ENCODE results near the gene TNS2.

The TNS2 gene

DNA sequence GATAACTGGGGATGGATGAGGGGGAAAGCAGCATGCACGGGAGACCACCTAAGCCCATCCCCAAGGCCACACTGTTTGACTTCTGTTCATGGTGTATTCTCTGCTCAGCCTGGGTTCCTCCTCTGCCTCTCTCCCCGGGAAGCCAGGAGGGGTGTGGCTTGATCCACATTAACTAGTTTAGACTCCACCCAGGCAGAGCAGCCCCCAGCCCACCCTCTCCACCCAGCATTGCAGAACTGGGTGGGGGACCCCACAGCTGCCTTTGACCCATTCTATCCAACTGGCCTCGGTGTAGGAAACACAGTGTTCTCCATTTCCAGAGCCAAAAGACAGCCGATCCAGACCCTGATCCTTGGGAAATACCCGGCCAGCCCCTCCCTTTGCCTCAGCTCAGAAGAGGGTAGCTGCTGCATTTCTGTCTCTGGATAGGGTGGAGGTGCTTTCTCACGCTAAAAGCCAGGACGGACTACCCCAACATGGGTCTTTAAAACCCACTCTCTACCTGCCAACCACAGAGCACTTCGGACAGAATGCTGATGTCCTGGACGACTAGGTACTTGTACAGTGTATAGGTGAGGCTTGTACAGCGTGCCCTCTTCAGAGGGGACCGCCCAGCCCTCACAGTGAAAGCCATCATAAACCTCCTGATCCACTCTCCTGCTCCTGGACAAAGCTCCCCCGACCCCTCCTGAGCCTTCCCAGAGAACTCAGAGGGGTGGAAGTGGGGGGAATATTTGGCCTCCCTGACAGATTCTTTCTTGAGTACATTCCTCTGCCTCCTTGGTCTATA, 20.0 kb downstream of the TNS2 start:
- H3K27me3 Mint-ChIP-seq = no peaks in the 10 kb centered on the region
- H3K4me1 Mint-ChIP-seq = peaks cover 28% of the 10 kb centered on the region
- no peak overlapping the region for H3K4me3 Mint-ChIP-seq
- H3K9me3 Mint-ChIP-seq = no peaks in the 10 kb centered on the region
- H3K27ac Mint-ChIP-seq = no peak overlapping the region
- H3K36me3 Mint-ChIP-seq = peaks cover 8% of the 10 kb centered on the region

DNA sequence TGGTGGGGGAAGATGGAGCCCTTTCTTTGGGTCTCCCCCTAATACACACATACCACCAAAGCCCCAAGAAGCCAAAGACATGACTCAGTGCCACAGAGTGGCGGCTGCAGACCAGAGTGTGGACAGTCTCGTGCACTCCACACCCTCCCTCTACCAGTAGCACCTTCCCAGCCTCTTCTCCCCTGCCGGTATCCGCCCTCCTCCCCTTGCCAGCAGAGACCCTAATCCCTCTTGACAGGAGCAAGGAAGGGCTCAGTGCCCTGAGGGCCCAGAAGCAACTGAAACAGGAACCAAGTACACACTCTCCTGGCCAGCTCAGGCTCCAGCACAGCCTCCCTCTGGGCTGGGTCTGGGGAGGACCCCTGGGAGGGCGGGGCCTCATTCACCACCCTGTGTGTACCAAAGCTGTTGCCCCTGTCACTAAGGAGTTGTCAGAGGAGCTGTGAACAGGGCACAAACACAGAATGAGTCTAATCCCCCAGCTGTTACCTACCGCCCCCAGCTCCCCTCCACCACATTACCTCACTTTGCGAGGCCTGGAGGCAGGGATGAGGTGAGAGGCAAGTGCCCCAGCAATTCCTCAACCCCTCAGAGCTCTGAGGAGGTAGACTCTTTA, 21.1 kb downstream of the TNS2 start:
- Mint-ChIP-seq H3K27me3 (no peaks in the 10 kb centered on the region), H3K4me3 (no peak overlapping the region), H3K36me3 (peaks cover 6% of the 10 kb centered on the region), H3K9me3 (no peaks in the 10 kb centered on the region), H3K27ac (no peak overlapping the region), H3K4me1 (peaks cover 38% of the 10 kb centered on the region)

DNA sequence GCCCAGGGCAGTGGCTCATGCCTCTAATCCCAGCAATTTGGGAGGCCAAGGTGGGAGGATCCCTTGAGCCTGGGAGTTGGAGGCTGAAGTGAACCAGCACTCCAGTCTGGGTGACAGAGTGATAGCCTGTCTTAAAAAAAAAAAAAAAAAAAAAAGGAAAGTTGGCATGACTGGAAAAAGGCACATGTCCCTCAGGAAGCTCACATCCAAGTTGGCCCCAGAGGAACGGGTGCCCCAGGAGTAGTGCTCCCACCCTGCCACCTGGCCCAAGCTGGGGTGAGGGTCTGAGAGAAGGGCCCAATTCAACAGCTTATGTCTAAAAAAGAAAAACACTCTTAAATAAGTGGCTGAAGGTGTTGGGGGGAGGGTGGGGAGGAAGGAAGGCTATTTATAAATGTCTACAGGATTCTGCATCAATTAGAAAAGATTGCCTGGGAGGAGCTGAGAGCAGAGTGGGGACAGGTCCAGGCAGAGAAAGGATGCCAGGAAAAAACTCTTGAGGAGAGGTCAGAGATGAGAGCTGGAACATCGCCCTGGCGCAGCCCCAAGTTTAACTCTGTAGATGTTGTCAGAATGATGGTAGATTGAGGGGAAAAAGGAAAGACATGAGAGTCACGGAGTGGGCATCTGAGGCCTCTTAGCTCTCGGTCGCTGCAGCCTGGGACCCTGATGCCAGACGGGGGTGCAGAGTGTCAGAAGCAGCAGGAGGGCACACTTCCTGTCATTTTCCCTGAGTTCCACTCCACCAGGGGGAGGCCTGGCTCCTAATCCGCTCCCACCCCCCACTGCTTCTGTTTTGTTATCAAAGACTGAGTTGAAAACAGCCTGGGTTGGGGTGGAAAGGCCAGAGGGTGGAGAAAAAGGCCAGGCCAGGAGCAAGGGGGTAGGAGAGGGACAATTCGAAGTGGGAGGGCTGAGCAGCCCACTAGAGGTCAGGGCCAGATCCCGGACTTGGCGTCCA, 22.0 kb downstream of the TNS2 start:
- H3K36me3 Mint-ChIP-seq = peaks cover 7% of the 10 kb centered on the region
- H3K4me3 Mint-ChIP-seq = no peak overlapping the region
- H3K4me1 Mint-ChIP-seq = peaks cover 41% of the 10 kb centered on the region
- H3K9me3 Mint-ChIP-seq = no peaks in the 10 kb centered on the region
- H3K27ac Mint-ChIP-seq = no peak overlapping the region
- no peaks in the 10 kb centered on the region for H3K27me3 Mint-ChIP-seq

DNA sequence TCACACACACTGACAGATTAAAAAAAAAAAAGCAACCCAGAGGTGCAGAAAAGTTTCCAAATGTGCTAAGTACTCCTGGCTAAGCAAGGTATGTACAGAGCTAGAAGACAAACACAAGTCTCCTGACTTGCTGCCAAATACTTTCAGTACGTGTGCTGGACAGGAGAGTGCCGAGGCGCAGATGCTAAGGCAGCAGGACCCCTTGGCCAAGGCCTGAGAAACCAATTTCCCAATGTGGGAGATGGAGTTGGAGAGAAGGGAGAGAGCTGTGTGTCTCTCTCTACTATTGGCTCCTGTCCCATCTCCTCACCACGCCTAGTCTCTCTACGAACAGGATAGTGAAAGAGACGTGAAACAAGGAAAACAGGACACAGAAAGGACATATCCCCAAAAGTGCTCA, 24.0 kb downstream of the TNS2 start:
- Mint-ChIP-seq H3K27ac (no peak overlapping the region), H3K4me1 (peaks cover 57% of the 10 kb centered on the region), H3K36me3 (peaks cover 8% of the 10 kb centered on the region), H3K27me3 (no peaks in the 10 kb centered on the region), H3K4me3 (no peak overlapping the region), H3K9me3 (no peaks in the 10 kb centered on the region)

DNA sequence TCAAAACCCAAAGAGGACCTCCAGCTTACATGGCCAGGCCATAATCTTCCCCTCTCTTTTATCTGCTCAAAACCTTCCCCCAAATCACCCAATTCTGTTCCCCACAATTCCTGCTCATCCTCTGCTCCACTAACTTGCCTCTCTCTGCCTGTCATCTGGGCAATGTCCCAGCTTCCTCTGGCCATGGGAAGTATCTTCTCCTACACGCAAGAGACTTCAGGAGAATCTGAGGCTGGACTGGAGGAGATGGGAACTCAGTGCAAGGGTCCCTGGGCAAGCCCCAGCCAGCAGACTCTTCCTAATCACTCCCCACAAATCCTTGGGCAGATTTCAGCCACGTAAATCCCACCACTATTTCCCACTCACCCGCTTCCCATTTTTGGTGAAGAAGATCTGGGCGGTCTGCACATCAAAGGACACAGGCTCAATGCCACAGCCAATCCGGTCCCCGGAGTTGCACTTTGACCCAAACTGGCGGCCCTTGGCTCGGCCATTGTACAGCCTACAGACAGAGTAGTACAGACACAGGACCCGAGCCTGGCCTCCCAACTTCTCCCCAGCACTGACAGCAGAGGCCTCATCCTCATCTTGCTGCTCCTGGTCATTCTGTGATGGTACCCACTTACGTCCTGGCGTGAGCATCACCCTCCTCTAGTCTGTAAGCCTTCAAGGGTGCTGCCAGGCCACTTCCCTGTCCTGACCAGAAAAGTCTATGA, 24.6 kb downstream of the TNS2 start:
- no peak overlapping the region for H3K4me3 Mint-ChIP-seq
- H3K36me3 Mint-ChIP-seq = peaks cover 8% of the 10 kb centered on the region
- no peaks in the 10 kb centered on the region for H3K27me3 Mint-ChIP-seq
- H3K9me3 Mint-ChIP-seq = no peaks in the 10 kb centered on the region
- no peak overlapping the region for H3K27ac Mint-ChIP-seq
- H3K4me1 Mint-ChIP-seq = peaks cover 57% of the 10 kb centered on the region

DNA sequence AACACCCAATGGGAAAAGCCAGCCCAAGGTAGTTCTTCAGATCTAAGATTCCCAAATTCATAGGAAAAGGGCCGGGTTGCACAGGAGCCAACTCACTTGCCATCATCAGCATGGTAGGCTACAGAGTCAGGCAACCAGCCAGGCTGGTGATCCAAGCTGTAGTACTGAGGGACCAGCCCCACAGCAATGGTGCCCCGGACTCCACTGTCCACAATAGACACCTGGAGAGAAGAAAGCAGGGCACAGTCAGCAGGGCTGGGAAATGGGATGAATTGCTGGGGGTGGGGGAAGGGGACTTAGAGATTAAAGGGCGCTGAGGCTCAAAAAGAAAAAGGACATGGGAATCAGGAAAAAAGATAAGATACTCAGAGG, 25.1 kb downstream of the TNS2 start:
- peaks cover 8% of the 10 kb centered on the region for H3K36me3 Mint-ChIP-seq

DNA sequence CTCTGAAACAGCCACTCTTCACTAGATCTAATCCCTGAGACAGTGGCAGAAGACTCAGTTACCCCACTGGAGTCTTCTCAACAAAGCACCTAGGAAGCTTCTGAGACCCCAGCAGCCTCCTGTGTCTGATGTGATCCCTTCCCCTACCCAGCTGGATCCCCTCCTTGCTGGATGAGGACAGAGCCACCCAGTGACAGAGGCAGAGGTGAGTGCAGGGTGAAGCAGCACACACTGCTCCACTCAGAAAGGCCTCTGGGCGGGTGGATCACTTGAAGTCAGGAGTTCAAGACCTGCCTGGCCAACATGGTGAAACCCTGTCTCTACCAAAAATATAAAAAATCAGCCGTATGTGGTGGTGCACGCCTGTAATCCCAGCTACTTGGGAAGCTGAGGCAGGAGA, 26.6 kb downstream of the TNS2 start:
- Mint-ChIP-seq H3K4me1 (peaks cover 66% of the 10 kb centered on the region), H3K4me3 (peak overlapping the region; percentile 7), H3K9me3 (no peaks in the 10 kb centered on the region), H3K27ac (no peak overlapping the region), H3K27me3 (no peaks in the 10 kb centered on the region), H3K36me3 (peaks cover 4% of the 10 kb centered on the region)

More for the DNA sequence above, 25.1 kb downstream of the TNS2 start:
- Mint-ChIP-seq H3K4me1 (peaks cover 61% of the 10 kb centered on the region), H3K4me3 (no peak overlapping the region), H3K27me3 (no peaks in the 10 kb centered on the region), H3K9me3 (no peaks in the 10 kb centered on the region), H3K27ac (no peak overlapping the region)

DNA sequence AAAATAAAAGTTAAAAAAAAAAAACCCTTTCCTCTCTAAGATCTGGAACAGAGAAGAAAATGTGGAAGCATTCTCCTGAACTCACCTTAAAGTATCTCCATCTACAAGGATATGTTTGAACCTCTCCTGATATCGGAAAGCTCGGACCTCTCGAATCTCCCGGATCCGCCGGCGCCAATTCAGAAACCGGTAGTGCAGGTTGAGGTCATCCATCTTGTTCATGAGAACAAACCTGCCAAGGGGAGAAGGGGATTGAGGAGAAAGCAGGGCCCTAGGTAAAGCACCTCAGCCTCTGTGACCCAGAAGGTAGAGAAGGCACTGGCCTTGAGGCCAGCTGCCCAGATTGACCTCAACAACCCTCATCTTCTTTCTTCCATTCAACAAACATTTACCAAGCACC, 27.2 kb downstream of the TNS2 start:
- Mint-ChIP-seq H3K27me3 (no peaks in the 10 kb centered on the region), H3K36me3 (peaks cover 4% of the 10 kb centered on the region), H3K4me1 (peaks cover 62% of the 10 kb centered on the region), H3K27ac (no peak overlapping the region), H3K9me3 (no peaks in the 10 kb centered on the region), H3K4me3 (peak overlapping the region; percentile 96)

DNA sequence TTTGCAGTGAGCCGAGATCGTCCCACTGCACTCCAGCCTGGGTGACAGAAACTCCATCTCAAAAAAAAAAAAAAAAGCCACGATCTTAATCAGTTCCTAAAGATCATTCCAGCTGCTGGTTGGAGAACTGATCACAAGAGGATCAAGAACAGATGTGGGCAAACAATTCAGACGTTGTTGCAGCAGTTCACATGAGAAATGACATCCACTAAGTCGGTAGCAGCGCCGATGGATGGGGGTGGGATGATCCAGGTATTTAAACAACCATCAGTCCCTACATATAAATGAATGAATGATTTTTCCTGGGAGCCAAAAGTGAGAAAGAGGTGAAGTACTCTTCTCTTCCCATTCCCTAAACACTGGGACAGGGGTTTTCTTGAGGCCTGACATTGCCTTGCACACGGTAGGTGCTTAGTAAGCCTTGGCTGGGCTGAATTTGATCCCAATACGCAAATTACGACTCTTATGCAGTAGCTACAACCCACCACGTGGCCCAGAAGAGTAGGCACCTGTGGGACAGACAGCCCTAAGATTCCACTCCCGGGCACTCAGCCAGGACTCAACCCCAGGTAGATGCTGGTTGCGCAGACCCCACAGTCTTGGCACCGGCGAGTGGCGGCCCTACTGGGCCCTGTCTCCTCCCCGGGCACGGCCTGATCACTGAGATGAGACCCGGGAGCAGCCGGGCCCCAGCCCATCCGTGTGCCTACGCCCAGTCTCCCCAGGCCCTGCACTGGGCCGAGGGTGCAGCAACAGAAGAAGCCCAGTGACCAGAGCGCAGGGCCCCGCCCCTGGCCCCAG, 28.8 kb downstream of the TNS2 start:
- peak overlapping the region; percentile 98 for H3K27ac Mint-ChIP-seq
- no peaks in the 10 kb centered on the region for H3K27me3 Mint-ChIP-seq
- peaks cover 59% of the 10 kb centered on the region for H3K4me1 Mint-ChIP-seq
- peaks cover 4% of the 10 kb centered on the region for H3K36me3 Mint-ChIP-seq
- H3K4me3 Mint-ChIP-seq = peak overlapping the region; percentile 96
- H3K9me3 Mint-ChIP-seq = no peaks in the 10 kb centered on the region

DNA sequence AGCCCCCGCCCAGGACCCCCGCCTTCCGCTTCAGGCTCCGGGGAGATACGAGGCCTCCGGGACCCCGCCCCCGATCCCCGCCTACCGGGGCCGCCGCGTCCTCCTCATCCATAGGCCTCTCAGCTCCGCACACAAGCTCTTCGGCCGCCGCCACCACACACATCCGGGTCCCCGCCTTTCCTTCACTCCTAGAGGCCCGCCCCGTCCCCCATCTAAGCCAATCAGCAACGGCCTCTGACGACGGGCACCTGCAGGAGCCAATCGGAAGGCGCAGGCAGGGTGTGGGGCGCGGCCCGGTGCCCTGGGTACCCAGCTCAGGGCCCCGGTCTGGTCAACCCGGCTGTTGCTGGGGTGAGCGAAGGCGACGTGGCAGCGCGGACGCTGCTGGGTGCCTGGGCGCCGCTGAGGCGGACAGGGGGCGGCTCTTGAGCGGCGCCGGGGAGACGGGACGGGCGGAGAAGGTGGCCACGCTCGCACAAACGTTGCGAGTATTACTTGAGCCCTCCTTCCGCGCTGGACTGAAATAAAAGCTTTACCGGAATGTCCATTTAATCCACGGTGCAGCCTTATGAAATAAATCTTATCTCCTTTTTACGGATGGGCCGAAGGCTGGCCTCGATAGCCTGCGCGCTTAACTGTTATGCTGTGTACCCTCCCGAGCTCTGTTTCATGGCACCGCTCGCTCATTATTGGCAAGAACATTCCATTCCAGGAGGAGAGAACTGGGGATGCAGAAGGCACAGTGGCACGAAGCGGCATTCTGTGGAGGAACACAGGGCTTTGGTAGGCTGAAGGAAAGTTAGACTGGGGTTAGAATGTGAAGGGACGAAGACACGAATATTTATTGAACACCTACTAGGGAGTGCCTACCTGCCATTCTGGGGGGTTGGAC, 29.6 kb downstream of the TNS2 start, which contains the start of gene SPRYD3:
TSS of gene SPRYD3 (minus strand) at position 165 of the 892 bp plus-strand sequence. CDS start at position 108, 57 bp downstream.
- no peaks in the 10 kb centered on the region for H3K9me3 Mint-ChIP-seq
- no peaks in the 10 kb centered on the region for H3K27me3 Mint-ChIP-seq
- H3K4me1 Mint-ChIP-seq = peaks cover 52% of the 10 kb centered on the region
- H3K36me3 Mint-ChIP-seq = peaks cover 4% of the 10 kb centered on the region
- H3K27ac Mint-ChIP-seq = peak within 1 kb of the TSS; percentile 98
- H3K4me3 Mint-ChIP-seq = peak within 1 kb of the TSS; percentile 96

DNA sequence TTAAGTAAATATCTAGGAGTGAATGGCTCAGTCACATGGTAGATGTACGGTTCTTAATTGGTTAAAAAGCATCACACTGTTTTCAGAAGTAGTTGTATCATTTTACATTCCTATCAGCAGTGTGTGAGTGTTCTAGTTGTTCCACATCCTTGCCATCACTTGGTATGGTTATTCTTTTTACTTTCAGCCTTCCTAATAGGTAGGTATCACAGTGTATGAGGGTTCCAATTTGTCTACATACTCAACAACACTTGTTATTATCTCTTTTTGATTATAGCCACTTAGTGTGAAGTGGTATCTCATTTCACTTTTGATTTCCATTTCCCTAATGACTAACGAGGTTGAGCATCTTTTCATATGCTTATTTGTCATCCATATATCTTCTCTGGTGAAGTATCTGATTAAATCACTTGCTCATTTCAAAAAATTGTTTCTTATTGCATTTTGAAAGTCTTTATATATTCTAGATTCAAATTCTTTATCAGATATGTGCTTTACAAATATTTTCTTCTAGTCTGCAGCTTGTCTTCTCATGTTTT, 32.8 kb downstream of the TNS2 start:
- H3K27me3 Mint-ChIP-seq = no peaks in the 10 kb centered on the region
- H3K4me3 Mint-ChIP-seq = no peak overlapping the region
- H3K27ac Mint-ChIP-seq = no peak overlapping the region
- H3K4me1 Mint-ChIP-seq = peaks cover 21% of the 10 kb centered on the region
- H3K36me3 Mint-ChIP-seq = no peaks in the 10 kb centered on the region
- no peaks in the 10 kb centered on the region for H3K9me3 Mint-ChIP-seq

DNA sequence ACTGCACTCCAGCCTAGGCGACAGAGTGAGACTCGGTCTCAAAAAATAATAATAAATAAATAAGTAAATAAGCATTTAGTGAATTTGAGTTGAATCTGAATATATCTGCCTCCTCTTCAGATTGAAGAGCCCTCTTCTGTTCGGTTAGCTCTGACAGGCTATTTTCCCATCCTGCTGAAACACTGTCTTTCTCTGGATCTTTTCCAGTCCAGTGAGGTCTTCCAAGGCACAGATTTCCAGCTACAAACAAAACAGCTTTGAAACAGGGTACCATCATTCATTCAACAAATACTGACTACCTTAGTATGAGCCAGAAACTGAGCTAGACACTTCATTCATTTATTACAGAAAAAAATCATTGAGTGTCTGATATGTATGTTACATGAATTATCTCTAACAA, 36.5 kb downstream of the TNS2 start:
- Mint-ChIP-seq H3K4me3 (no peak overlapping the region), H3K27ac (no peak overlapping the region), H3K9me3 (no peaks in the 10 kb centered on the region), H3K4me1 (no peaks in the 10 kb centered on the region), H3K27me3 (no peaks in the 10 kb centered on the region), H3K36me3 (no peaks in the 10 kb centered on the region)

DNA sequence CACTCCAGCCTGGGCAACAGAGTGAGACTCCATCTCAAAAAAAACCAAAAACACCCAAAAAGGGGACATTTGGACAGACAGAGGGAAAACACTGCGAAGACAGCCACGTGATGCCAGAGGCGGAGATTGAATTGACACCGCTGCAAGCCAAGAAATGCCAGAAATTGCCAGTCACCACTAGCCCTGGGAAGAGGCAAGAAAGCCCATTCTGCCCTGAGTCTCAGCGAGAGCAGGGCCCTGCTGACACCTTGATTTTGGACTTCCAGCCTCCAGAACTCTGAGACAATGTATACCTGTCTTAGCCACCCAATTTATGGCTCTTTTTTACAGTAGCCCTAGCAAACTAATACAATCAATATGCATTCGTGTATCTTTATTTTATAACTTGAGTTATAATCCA, 40.2 kb downstream of the TNS2 start:
- H3K27ac Mint-ChIP-seq = no peak overlapping the region
- H3K4me3 Mint-ChIP-seq = no peak overlapping the region
- H3K9me3 Mint-ChIP-seq = no peaks in the 10 kb centered on the region
- no peaks in the 10 kb centered on the region for H3K36me3 Mint-ChIP-seq
- no peaks in the 10 kb centered on the region for H3K4me1 Mint-ChIP-seq
- no peaks in the 10 kb centered on the region for H3K27me3 Mint-ChIP-seq
